ENCODE results near the gene KRT72.

The KRT72 gene

GRCh38 chr12:52630008-52630500, 28.8 kb upstream of the KRT72 start:
- DNase-seq (ENCODE audit: low spot score), result no peak

DNA sequence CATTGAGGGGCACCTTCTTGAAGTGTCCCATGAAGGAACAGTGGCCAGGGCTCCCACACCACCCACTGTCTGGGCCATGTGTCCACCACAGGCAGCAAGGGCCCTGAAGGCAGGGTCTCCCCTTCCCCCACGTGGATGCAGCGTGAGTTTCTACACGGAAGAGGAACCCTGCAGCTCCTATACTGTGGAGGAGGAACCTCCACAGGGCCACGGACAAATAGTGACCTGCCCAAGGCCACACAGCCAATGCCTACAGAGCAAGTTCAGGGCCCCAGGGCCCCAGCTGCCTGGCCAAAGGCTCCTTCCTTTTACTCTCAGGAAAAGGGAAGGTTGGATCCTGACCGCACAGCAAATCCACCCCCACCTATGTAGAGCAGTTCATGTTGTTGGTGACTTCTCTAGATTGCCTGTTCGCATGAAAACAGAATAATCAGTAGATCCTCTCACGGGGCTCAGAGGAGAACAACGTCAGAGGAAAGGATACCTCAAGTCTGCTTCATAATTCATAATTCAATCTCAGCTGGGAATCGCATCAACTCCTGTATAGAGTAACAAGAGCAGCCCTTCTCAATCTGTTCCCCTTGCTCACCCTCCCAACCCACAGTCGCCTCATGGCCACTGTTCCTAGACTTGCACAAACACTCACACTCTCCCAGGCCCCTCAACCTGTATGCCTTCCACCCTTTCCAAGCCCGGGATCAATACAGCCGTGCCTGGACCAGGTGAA, 28.2 kb upstream of the KRT72 start:
- no peak for DNase-seq (ENCODE audit: low spot score)

DNA sequence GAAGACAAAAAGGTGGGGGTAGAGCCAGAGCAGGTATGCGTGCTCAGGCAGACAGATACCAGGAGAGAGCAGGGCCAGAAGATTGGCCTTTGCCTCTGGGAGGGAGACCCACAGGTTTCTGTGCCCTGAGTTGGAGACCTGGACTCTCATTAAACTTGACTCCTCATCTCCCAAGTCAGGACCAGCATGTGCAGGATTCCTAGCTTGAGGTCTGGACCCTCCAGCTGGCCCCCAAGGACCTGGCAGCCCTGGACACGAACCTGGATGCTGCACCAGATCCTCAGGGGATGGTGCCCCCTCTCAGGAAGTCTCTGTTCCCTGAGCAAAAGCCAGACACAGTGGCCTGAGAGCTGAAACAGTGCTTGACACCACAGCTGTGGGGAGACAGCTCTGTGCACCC, 27.6 kb upstream of the KRT72 start:
- DNase-seq (ENCODE audit: low spot score), result no peak

DNA sequence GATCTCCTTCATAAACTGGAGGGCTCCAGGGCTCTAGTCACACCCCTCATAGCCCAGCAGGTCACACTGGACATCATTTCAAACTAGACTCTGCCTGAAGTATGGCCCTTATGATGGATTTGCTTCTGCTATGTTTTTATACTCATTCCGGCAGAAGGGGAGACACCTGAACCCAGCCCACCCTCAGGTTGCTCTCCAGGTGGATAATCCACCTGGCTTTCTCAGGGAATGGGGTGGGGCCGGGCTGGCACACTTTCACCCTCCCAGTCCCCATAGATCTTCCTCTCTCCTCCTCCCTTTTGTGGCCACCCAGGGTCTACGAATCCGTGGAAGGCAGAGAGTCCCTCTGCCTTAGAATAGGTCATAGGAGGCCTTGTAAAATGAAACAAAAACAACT, 26.8 kb upstream of the KRT72 start:
- DNase-seq (ENCODE audit: low spot score), result no peak

GRCh38 chr12:52627395-52628110, 26.3 kb upstream of the KRT72 start:
- DNase-seq (ENCODE audit: low spot score), result no peak

DNA sequence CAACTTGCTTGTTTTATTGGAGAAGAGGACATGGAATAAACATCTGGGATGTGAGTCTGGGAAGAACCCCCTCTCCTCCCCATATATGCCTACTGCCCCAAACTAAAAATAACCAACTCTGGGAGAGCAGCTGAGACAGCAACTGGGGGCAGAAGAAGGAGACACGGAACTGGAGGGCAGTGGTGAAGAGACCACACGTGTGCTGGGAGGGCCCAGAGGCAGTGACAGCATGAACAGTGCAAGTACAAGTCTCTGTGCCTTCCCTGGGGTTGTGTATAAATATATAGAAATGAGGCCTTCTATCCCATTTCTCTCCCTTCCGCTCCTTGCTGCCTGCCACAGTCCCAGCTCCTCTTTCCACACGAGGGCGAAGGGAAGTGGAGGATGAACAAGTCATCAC, 21.1 kb upstream of the KRT72 start:
- DNase-seq (ENCODE audit: low spot score), result no peak

DNA sequence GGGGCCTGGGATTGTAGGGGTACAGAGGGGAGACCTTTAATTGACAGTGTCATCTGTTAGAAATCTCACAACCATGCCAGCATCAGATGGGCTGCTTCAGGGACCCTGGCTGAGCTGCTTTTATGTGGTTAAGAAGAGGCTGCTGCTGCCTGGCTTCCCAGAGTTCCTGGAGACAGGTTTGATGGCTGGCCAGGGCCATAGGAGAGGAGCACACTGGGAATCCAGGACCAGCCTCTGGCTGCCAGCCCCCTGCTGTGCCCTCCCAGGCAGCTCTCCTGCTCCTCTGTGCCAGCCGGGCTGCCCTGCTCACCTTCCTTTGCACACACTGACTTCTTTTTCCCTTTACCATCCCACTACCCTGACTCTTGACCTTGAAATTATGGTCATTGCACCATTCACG, 17.6 kb upstream of the KRT72 start:
- DNase-seq (ENCODE audit: low spot score), result no peak

DNA sequence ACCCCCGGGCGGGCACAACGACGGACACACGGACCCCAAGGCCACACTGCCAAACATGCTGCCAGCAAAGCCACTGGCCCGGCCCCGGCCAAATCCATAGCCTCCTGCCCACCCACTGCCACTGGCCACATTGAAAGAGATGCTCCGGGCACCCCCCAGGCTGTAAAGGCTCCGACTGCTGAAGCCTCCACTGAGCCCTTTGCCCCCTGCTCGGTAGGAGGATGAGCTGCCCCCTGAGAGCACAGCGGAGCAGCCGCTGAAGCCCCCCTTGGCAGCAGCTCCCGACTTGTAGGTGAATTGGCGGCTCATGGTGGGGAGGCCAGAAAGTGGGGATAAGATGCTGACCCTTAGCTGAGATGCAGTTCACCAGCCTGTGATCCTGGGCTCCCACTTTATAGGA, 17.0 kb upstream of the KRT72 start, which contains the start of gene KRT73:
Gene KRT73 (minus strand): TSS at position 344 of the 400 bp plus-strand sequence. CDS start 35 bp downstream, at position 309.
- DNase-seq (ENCODE audit: low spot score), result no peak

- no peak for DNase-seq (ENCODE audit: low spot score)
Observed at GRCh38 chr12:52617403-52617785, 16.1 kb upstream of the KRT72 start.

DNA sequence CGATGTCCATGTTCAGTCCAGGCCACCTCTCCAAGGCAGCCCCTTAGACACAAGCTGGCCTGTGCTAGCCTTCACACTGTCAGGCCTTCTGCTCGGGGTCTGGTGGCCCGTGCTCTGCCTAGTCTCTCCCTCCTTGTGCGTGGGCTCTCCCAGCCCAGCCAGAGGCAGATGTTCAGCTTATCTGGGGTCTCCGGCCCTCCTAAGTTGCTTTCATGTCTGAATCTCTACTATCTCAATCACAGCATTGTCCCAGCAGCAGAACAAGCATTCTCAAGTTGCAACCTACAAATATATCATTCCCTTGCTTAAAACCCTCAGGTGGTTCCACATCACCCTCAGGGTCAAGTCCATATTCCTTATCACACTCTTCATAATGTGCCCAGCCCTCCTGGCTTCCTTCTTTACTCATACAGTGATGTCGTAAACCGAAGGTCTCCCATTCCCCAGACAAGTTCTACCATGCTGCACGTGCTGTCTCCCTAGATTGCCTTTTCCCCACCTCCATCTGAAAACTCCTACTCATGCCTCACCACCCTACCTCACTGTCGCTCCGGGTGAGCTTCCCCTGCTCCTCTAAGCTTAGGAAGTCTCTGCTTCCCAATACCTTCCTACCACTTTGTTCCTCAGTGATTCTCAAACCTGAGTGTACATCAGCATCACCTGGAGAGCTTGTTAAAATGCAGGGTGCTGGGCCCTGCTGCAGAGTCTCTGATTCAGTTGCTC, 15.6 kb upstream of the KRT72 start:
- no peak for DNase-seq (ENCODE audit: low spot score)

- DNase-seq (ENCODE audit: low spot score), result no peak
Observed at GRCh38 chr12:52615912-52616311, 14.6 kb upstream of the KRT72 start.

DNA sequence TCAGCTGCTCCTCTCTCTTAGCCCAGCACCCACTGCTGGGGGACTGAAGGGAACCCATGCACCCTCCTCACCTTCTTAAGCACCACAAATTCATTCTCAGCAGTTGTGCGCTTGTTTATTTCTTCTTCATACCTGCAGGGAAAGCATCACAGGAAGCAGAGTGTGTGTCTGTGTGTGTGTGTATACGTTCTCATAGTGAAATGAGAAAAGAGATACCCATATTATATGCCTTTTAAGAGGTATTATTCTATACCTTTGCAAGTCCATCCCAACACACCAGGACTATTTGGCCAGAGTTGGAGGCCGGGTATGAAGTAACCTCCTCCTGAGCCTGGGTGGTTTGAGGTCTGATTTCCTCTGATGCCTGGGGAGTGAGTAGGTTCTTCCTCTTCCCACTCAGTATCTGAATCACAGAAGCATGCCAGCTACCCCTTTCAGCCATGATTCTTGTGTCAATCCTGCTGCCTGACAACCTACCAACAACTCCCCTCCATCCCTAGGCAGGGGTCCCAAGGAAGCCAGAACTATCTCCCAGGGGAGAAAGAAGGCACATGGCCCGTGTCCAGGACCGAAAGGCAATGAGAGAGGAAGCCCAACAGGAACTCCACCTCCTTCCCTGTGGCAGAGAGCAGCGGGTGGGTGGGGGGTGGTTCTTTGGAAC, 14.1 kb upstream of the KRT72 start:
- peak; percentile 43 for DNase-seq (ENCODE audit: low spot score)

DNA sequence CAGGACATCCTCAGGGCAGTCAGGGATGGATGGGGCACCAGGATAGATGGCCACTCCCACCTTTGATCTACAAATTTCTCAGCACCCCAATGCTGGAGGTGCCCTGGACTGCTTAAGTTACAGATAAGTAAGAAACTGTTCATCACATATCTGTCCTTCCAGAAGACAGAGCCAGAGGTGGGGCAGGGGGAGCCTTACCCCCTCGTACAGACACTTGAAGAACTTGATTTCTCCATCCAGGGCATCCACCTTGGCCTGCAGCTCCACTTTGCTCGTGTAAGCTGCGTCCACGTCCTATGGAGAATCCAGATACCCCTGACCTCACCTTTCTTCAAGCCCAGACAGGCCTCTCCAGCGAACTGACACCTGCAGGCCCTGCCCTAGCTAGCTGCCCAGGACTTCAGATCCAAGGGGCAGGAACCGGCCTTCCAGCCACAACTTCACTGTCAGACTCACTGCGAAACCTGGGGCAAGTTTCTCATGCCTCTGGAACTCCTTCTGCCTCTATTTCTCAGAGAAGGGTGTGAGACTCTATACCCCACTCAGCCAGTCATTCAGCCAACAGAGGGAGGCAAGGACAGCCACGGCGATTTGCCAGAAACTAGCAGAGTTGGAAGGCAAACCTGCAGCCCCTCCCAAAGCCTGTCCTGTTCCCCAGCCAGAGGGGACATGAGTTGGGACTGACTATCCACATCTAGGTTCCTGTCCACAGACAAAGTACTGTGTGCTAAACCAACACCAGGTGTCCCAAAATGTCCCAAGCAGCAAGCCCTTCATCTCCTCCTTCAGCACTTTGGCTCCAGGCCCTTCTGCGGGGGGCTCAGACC, 13.3 kb upstream of the KRT72 start:
- no peak for DNase-seq (ENCODE audit: low spot score)

DNA sequence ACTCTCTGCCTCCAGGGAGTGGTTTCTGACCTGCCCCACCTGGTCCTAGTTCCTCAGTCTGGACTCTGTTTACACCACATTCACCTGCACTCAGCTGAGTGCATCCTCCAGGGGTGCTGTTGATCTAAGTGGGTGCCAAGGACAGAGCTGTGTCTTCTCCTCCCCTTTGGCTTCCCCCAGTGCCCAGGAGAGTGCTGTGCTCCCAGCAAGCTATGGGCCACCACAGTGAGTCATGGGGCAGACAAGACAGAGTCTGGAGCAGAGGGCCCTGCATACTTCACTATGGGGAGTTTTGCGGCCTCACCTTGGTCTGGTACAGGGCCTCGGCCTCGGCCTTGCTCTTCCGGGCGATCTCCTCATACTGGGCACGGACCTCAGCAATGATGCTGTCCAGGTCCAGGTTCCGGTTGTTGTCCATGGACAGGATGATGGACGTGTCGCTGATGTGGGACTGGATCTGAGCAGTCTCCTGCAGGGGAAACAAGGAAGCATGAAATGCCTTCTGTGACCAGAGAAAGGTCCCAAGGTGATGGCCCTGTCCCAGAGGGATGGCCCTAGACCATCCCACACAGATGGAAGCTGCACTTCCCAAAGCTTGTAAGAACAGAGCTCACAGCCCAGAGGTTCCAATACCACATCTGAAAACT, 12.2 kb upstream of the KRT72 start:
- DNase-seq (ENCODE audit: low spot score), result no peak

DNA sequence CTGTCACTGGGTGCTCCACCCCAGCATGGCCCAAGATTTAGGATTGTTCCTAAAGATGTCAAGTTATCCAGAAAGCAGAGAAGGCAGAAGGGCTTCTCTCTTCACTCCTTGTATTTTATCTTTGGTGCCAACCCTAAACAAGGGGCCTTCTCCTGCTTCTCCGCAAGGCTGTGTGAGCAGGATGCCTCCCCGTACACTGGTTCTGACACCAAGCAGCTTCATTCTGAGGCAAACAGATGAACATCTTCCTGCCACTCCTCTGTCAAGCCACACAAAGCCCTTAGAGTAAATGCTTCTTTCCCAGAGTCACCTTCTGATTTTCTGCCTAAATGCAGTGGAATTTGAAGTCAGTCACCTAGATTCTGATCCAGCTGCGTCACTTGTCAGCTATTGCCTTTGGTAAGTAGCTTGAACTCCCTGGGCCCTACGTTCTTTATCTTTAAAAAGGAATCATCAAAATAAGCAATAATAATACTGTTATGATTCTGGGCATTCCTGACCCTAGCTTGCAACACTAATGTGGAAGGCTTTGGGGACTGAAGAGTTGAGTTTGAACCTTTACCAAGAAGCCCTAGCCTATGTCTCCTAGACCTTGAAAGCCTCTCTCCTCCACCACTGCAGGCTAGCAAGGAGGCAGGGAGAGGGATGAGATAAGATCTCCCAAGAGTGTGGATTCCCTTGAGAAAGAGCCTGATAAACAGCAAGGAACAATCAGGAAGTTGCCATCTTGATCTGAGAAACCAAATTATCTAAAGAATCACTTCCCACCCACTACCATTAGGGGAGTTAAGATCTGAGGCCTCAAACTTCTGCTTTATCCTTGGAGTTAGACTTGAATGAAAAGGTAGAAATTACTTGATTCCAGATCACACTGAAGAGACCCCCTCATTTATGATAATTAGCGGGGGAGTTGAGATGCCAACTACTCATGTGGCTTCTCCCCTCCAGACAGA, 11.4 kb upstream of the KRT72 start:
- DNase-seq (ENCODE audit: low spot score), result no peak

- no peak for DNase-seq (ENCODE audit: low spot score)
Observed at GRCh38 chr12:52611080-52611468, 9.8 kb upstream of the KRT72 start.

DNA sequence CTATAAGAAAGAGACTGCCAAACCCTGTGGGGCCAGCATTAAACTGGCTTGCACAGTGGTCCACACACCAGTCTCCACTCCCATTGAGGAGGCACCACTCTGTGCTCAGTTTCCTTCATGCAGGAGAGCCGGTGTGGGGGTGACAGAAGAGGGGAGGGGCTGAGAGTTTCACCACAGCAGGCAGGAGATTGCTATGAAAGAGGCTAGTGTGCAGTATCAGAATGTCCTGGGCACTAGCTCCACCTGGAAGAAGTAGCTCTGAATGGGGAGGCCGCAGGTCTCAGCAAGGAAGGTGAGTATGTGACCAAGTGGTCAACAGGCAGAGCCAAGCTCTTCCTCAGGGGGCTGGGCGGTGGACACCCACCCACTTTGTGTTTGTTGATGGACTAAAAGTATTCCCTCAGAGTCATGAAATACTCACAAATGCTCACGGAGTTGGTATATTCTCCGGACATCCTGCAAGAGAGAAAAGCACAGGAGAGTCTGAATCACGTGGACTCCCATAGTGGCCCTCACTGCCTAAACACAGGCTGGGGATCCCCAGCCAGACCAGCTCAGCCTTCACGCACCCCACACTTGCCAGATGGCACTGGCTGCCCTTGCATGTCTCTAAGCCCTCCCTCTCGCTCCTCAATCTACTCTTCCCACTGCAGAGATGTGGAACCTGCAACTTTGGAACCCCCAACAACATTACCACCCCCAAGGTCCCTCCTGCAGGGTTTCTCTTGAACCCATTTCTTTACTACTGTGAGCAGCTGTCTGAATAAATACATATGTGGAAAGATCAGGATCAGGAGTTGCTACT, 7.8 kb upstream of the KRT72 start:
- no peak for DNase-seq (ENCODE audit: low spot score)

DNA sequence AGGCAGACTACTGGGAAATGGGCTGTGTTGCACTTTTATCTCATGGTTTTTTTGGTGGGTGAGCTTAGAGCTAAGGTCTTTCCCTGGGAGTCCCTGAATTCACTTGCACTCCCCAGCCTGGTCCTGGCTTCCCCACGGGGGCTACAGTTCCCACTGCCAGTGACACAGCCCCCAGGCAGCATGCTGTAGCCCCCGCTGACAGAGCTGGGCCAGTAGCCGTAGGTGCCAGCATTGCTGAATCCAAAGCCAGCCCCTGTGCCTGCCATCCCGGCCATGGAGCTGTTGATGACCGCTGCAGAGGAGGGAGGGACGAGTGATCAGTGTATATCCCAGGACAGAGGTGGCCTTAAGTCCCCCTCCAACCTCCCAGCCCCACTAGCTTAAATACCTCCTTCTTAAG, 6.9 kb upstream of the KRT72 start:
- no peak for DNase-seq (ENCODE audit: low spot score)

GRCh38 chr12:52607314-52607713, 6.1 kb upstream of the KRT72 start:
- DNase-seq (ENCODE audit: low spot score), result no peak

All from GM03348 (cell line).